GM12891 (cell line): ENCODE measurements around the gene PTPN14.

ENCODE experiments used
- POLR2A ChIP-seq: IDR thresholded peaks from 2 replicates; pipeline ENCODE4 v1.6.1; 2011; ENCODE audit warnings: low read depth, low read length, control low read depth
- POLR2AphosphoS5 ChIP-seq: IDR thresholded peaks from 2 replicates; pipeline ENCODE4 v1.6.1; 2011; ENCODE audit warnings: low read depth, low read length, control low read depth

DNA sequence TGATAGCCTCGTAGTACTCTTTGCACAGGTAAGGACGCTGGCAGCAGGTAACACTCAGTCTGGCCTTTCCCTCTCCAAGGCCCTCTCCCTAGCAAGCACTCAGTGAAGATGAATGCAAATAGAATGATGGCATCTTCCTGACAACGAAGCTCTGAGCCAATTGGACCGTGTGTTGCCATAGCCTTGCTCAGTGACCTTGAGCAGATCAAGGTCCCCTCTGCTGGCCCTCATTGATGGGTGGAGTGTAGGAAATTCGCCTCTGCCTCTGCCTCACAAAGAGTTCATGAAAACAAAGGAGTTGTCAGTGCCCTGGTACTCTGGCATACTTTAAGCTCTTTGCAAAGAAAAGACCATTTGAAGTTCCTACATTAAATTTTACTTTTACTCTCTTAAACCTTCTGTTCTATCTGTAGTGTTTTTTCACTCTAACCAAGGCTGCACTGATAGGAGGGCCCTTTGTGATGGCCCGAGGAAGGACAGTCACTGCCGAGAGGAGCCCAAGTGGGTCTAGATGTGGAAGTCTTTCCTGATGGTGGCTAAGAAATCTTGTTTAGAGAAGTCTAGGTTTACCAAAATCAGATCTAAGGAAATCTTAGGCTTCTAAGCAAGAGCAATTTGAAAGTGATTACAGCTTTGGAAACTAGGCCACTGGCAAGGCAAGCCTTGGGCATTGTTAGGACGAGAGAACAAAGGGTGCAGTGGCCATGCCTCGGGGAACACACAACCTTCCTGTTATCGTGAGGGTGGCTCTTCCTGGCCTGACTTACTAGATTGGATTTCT, 232.3 kb downstream of the PTPN14 start:
- no peak for TF ChIP-seq POLR2A
- TF ChIP-seq POLR2AphosphoS5, result no peak
